Lower lobe of right lung (tissue), 2 donors: Measurements from ENCODE around the gene CATSPERB. TPM values are rescaled to one million over a fixed set of nuclear protein-coding genes. Genes with fewer than 3 reads are reported as not detected.

Experiments used
- ATAC-seq, 2 donors: fragments of 200-7000 bp; cut with Tn5 transposase; one replicate each; pipeline ENCODE4 v1.9.1; 2020 to 2022; ENCODE audit warnings: mild to moderate bottlenecking in 2 of 2, moderate library complexity in 2 of 2
- DNase-seq: peaks from one replicate; pipeline ENCODE4 v3.0.0-alpha.2; 2020
- H3K27ac ChIP-seq: fragments of 200-600 bp; one replicate; pipeline ENCODE4 v1.8.0; 2022
- H3K27me3 ChIP-seq: fragments of 200-600 bp; one replicate; pipeline ENCODE4 v1.8.0; 2022; ENCODE audit warnings: low read depth
- H3K36me3 ChIP-seq: fragments of 200-600 bp; one replicate; pipeline ENCODE4 v1.8.0; 2022; ENCODE audit warnings: mild to moderate bottlenecking
- H3K4me1 ChIP-seq: fragments of 200-600 bp; one replicate; pipeline ENCODE4 v1.8.0; 2022
- H3K4me3 ChIP-seq: fragments of 200-600 bp; one replicate; pipeline ENCODE4 v1.8.0; 2022; ENCODE audit warnings: mild to moderate bottlenecking
- H3K9me3 ChIP-seq: fragments of 200-600 bp; one replicate; pipeline ENCODE4 v1.8.0; 2022
- intact Hi-C: fragments of 100-400 bp; cut with DNase I; formaldehyde crosslinking; loops from one replicate; pipeline ENCODE4 v1.11.0; 2022
- total RNA-seq: library from RNA; stranded (reverse); fragmentation: NEBNext Ultra II Directional; extraction: Animal tissue kit (Norgen Biotek cat#: 25700); gene quantifications from one replicate; pipeline ENCODE4 v1.2.1, GENCODE V29; 2021
- TF ChIP-seq, protein P1 (sequence below): fragments of 200-600 bp; IDR thresholded peaks from one replicate; pipeline ENCODE4 v1.8.0; 2022; ENCODE audit warnings: antibody characterized with exemption, mild to moderate bottlenecking
- donor health status: DM: no; HTN: yes; CAD: no; lungs with severe emphysema.

The CATSPERB gene
- total RNA-seq, 1 donor from 2014 or later, result 2.8 TPM

DNA sequence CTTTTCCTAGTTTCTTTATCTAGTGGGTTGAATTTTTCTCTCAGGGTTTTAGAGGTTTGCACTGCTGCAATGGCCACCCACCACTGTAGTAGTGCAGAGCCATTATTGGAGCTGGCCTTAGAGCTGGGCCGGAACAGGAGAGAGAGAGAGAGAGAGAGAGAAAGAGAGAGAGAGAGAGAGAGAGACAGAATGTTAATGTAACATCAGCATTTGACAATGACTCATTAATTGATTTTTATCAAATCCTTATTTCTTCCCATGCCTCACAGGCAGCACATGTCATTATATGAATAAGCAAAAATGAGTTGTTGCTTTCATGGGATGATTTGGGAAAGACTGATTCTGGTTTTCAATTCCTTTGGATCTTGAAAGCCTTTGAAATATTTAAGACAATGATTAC, 145.5 kb downstream of the CATSPERB start:
- H3K36me3 ChIP-seq, result no peaks in the 10 kb centered on the region
- intact Hi-C loops, result no loop called here
- DNase-seq (no peak), ATAC-seq (no peak)
- H3K4me3 ChIP-seq, result no peak overlapping the region
- H3K27me3 ChIP-seq, result no peaks in the 10 kb centered on the region
- no peak overlapping the region for H3K27ac ChIP-seq
- no peaks in the 10 kb centered on the region for H3K4me1 ChIP-seq
- TF ChIP-seq, protein P1, sequence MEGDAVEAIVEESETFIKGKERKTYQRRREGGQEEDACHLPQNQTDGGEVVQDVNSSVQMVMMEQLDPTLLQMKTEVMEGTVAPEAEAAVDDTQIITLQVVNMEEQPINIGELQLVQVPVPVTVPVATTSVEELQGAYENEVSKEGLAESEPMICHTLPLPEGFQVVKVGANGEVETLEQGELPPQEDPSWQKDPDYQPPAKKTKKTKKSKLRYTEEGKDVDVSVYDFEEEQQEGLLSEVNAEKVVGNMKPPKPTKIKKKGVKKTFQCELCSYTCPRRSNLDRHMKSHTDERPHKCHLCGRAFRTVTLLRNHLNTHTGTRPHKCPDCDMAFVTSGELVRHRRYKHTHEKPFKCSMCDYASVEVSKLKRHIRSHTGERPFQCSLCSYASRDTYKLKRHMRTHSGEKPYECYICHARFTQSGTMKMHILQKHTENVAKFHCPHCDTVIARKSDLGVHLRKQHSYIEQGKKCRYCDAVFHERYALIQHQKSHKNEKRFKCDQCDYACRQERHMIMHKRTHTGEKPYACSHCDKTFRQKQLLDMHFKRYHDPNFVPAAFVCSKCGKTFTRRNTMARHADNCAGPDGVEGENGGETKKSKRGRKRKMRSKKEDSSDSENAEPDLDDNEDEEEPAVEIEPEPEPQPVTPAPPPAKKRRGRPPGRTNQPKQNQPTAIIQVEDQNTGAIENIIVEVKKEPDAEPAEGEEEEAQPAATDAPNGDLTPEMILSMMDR, result no peak
- H3K9me3 ChIP-seq, result no peaks in the 10 kb centered on the region

DNA sequence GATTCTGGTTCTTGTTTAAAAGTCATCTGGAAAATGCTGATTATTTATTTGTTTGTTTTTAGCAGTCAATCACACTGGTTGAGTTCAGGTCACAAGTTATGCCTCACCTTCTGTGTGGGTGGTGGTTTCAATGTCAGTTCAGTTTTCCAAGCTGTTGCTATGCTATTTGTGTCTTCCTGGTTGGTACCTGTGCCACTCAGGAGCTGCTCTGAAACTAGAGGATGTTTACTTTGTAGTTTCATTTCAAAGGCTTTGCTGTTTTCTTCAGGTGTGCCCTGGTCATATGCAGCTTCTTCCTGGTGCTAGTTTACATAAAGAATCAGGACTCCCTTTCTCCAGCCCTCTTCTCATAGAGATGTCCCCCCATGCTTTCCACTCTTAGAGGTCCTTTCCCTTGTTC, 146.0 kb downstream of the CATSPERB start:
- Histone ChIP-seq H3K27ac (no peak overlapping the region), H3K4me3 (no peak overlapping the region), H3K27me3 (no peaks in the 10 kb centered on the region), H3K4me1 (no peaks in the 10 kb centered on the region), H3K9me3 (no peaks in the 10 kb centered on the region), H3K36me3 (no peaks in the 10 kb centered on the region)
- TF ChIP-seq, protein P1, result no peak
- DNase-seq (no peak), ATAC-seq (no peak)
- intact Hi-C loops, result no loop called here

DNA sequence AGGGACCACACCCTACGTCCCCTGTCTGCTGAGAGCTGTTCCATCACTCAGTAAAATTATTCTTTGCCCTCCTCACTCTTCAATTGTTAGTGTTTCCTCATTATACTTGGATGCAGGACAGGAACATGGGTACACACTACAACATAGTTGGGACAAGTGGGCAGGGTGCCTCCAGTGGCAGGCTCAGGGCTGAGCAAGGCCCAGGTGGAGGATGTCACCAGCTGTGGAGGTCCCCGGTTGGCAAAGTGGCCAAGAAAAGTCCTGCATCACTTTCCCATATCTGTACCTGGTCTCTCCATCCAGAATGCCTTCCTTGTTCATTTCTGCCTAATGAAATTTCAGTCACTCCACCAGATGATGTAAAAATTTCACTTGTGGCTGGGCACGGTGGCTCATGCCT, 149.1 kb downstream of the CATSPERB start:
- Histone ChIP-seq H3K4me1 (no peaks in the 10 kb centered on the region), H3K9me3 (no peaks in the 10 kb centered on the region), H3K4me3 (no peak overlapping the region), H3K27ac (no peak overlapping the region), H3K27me3 (no peaks in the 10 kb centered on the region), H3K36me3 (no peaks in the 10 kb centered on the region)
- ATAC-seq (no peak), DNase-seq (no peak)
- TF ChIP-seq, protein P1, result no peak
- intact Hi-C loops, result no loop called here

DNA sequence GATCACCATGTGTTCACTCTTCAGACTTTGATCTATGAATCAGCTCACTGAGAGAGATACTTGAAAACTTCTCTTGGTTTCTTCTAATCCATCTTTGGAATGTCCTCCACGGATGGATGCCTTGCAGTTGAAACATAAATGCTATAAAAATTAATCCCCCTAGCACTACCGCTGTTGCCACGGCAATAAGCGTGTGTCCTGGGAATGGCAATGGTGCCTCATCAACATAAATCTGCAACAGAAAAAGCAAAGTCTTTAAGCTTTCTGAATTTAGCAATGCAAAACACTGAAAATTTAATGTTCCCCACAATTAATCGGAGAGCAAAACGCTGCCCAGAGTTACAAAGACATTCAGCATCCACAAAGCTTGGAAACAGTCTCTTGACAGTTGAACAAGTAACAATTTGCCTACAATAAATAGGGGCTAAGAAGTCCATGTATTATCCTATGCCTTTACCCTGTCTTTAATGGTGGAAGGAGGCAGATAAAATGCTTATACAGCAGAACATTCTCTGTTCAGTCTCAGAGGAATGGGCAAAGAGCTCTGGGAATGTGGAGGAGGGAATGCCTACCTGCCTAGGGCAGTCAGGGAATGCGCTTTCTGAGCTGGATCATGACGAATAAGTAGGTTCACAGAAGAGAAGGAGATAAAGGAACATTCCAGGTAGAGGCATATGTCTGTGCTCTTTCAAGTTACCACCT, 150.9 kb downstream of the CATSPERB start:
- no peak for DNase-seq
- H3K27me3 ChIP-seq, result no peaks in the 10 kb centered on the region
- intact Hi-C loops, result no loop called here
- H3K4me3 ChIP-seq, result no peak overlapping the region
- H3K27ac ChIP-seq, result no peak overlapping the region
- ATAC-seq, result no peak
- no peaks in the 10 kb centered on the region for H3K4me1 ChIP-seq
- TF ChIP-seq, protein P1, result no peak
- H3K9me3 ChIP-seq, result no peaks in the 10 kb centered on the region
- no peaks in the 10 kb centered on the region for H3K36me3 ChIP-seq

DNA sequence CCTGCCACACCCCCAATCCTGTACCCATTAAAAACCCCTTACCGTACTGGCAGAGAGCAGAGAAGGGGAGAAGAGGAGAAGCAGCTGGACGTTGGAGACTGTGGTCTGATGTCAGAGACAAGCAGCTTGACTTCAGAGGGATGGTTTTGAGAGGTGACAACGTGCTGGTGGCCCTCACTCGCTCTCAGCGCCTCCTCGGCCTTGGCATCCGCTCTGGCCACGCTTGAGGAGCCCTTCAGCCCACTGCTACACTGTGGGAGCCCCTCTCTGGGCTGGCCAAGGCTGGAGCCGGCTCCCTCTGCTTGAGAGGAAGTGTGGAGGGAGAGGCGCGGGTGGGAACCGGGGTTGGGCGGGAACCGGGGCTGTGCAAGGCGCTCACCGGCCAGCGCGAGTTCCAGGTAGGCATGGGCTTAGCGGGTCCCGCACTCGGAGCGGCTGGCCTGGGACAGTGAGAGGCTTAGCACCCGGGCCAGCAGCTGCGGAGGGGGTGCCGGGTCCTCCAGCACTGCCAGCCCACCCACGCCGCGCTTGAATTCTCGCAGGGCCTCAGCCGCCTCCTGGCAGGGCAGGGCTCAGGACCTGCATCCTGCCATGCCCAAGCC, 154.2 kb downstream of the CATSPERB start:
- intact Hi-C loops, result no loop called here
- DNase-seq (no peak), ATAC-seq (no peak)
- Histone ChIP-seq H3K4me3 (no peak overlapping the region), H3K4me1 (peaks cover 8% of the 10 kb centered on the region), H3K27me3 (peaks cover 12% of the 10 kb centered on the region), H3K27ac (no peak overlapping the region), H3K9me3 (no peaks in the 10 kb centered on the region), H3K36me3 (no peaks in the 10 kb centered on the region)
- TF ChIP-seq, protein P1, result no peak
